Prostate gland (tissue), 2 donors: Measurements from ENCODE around the gene SAP30BP.

Experiments
- CTCF ChIP-seq, 4 experiments: fragments of 200-600 bp in 2 of 4; fragments of 450-650 bp in 2 of 4; sonication (generic) in 2 of 4; IDR thresholded peaks; 1 replicate in 3 of 4; 2 replicates in 1 of 4; pipeline ENCODE4 v1.5.1; 2016 to 2019; ENCODE audit warnings: antibody characterized with exemption in 4 of 4, mild to moderate bottlenecking in 2 of 4, moderate library complexity in 2 of 4
- POLR2A ChIP-seq: fragments of 450-650 bp; IDR thresholded peaks from one replicate; pipeline ENCODE4 v1.6.1; 2016; ENCODE audit warnings: antibody characterized with exemption, mild to moderate bottlenecking
- POLR2AphosphoS5 ChIP-seq: sonication (generic); formaldehyde crosslinking; IDR thresholded peaks from one replicate; pipeline ENCODE4 v1.6.1; 2017; ENCODE audit warnings: antibody characterized with exemption

- TF ChIP-seq CTCF (IDR thresholded peaks at IDR 0.05) (no peak), POLR2AphosphoS5 (no peak), POLR2A (no peak)
These were observed 40.6 kb upstream of the SAP30BP start for GRCh38 chr17:75626496-75627038.
